ENCODE measurements around the gene MCRS1. TPM values are rescaled to one million over a fixed set of nuclear protein-coding genes. Genes with fewer than 3 reads are reported as not detected.
A peak's percentile ranks its signal among the peaks of the same experiment; 100 is the strongest.

The MCRS1 gene
- total RNA-seq, 1 experiment from 2014 or later: 66.9 TPM

- Histone ChIP-seq H2AFZ (peak within 1 kb of the TSS; percentile 27; the same call in 1 of the 2 replicates), H3F3A (ENCODE audit: insufficient read depth, low read depth) (peaks cover 22% of the 10 kb centered on the region; the same call in 1 of the 2 replicates), H3K4me1 (replicated peaks; ENCODE audit: insufficient read depth) (peaks cover 21% of the 10 kb centered on the region), H3K9me2 (ENCODE audit: insufficient read depth) (no peaks in the 10 kb centered on the region), H3K4me3 (peak within 1 kb of the TSS; percentile 50), H4K20me1 (ENCODE audit: insufficient read depth) (no peaks in the 10 kb centered on the region), H3K9me3 (ENCODE audit: insufficient read depth, low read depth) (no peaks in the 10 kb centered on the region), H3K79me2 (ENCODE audit: low read depth) (no peaks in the 10 kb centered on the region), H3K27ac (no peak within 1 kb of the TSS), H3K4me2 (peak within 1 kb of the TSS; percentile 80), H3K36me3 (ENCODE audit: low read depth) (no peaks in the 10 kb centered on the region), H3K27me3 (ENCODE audit: insufficient read depth, low read depth) (peaks cover 18% of the 10 kb centered on the region)
- peak; percentile 41 to 71 for DNase-seq
- no TSS peak for BruUV-seq (replicated peaks)
- POLR2A ChIA-PET (ENCODE audit: unreplicated experiment): no interaction called here
- CTCF ChIA-PET: interaction anchor here (0.7 kb wide), 1 partner anchor 23 kb away, joined by 3 read pairs; no protein-coding TSS in a partner anchor
- intact Hi-C loops (cut with micrococcal nuclease; ENCODE audit: unreplicated experiment): no loop called here
- TF ChIP-seq EZH2 (IDR thresholded peaks at IDR 0.05; ENCODE audit: low read depth) (no peak), CTCF (conservative IDR thresholded peaks at IDR 0.05) (no peak)
These were observed 29.2 kb downstream of the MCRS1 start, which contains the start of gene KCNH3 for GRCh38 chr12:49538510-49539403. Gene KCNH3, plus strand, starts transcription at chr12:49539030. Its CDS starts 387 bp downstream, at chr12:49539417.

GRCh38 chr12:49537752-49538509 is 30.0 kb downstream of the MCRS1 start:
- Histone ChIP-seq H3K4me3 (peak overlapping the region; percentile 50; the same call in 1 of the 2 replicates), H3K4me2 (peak overlapping the region; percentile 80), H3K27me3 (ENCODE audit: insufficient read depth, low read depth) (peaks cover 18% of the 10 kb centered on the region), H3K9me2 (ENCODE audit: insufficient read depth) (no peaks in the 10 kb centered on the region), H3K36me3 (ENCODE audit: low read depth) (no peaks in the 10 kb centered on the region), H3K79me2 (ENCODE audit: low read depth) (no peaks in the 10 kb centered on the region), H2AFZ (peak overlapping the region; percentile 27; the same call in 1 of the 2 replicates), H4K20me1 (ENCODE audit: insufficient read depth) (no peaks in the 10 kb centered on the region), H3K9me3 (ENCODE audit: insufficient read depth, low read depth) (no peaks in the 10 kb centered on the region), H3K4me1 (replicated peaks; ENCODE audit: insufficient read depth) (peaks cover 21% of the 10 kb centered on the region), H3F3A (ENCODE audit: insufficient read depth, low read depth) (peaks cover 22% of the 10 kb centered on the region; the same call in 1 of the 2 replicates), H3K27ac (no peak overlapping the region)
- ChIA-PET CTCF (interaction anchor here (0.6 to 1.0 kb wide), 2 partner anchors 181 to 430 kb away, joined by 3 to 7 read pairs; no protein-coding TSS in a partner anchor), POLR2A (ENCODE audit: unreplicated experiment) (no interaction called here)
- no TSS peak for BruUV-seq (replicated peaks)
- DNase-seq: no peak
- intact Hi-C loops (cut with micrococcal nuclease; ENCODE audit: unreplicated experiment): no loop called here
- TF ChIP-seq EZH2 (IDR thresholded peaks at IDR 0.05; ENCODE audit: low read depth): no peak
- no peak for TF ChIP-seq CTCF (conservative IDR thresholded peaks at IDR 0.05)

GRCh38 chr12:49537231-49537751 is 30.7 kb downstream of the MCRS1 start:
- Histone ChIP-seq H4K20me1 (ENCODE audit: insufficient read depth) (no peaks in the 10 kb centered on the region), H3F3A (ENCODE audit: insufficient read depth, low read depth) (peaks cover 22% of the 10 kb centered on the region; the same call in 1 of the 2 replicates), H3K4me1 (replicated peaks; ENCODE audit: insufficient read depth) (peaks cover 21% of the 10 kb centered on the region), H3K79me2 (ENCODE audit: low read depth) (no peaks in the 10 kb centered on the region), H3K36me3 (ENCODE audit: low read depth) (no peaks in the 10 kb centered on the region), H3K27ac (no peak overlapping the region), H3K4me2 (peak overlapping the region; percentile 80; the same call in 1 of the 2 replicates), H3K9me2 (ENCODE audit: insufficient read depth) (no peaks in the 10 kb centered on the region), H2AFZ (no peak overlapping the region), H3K27me3 (ENCODE audit: insufficient read depth, low read depth) (peaks cover 18% of the 10 kb centered on the region), H3K9me3 (ENCODE audit: insufficient read depth, low read depth) (no peaks in the 10 kb centered on the region), H3K4me3 (no peak overlapping the region)
- POLR2A ChIA-PET (ENCODE audit: unreplicated experiment): no interaction called here
- CTCF ChIA-PET: interaction anchor here (0.6 to 1.0 kb wide), 2 partner anchors 180 to 431 kb away, joined by 3 to 7 read pairs; no protein-coding TSS in a partner anchor
- BruUV-seq (replicated peaks): no TSS peak
- intact Hi-C loops (cut with micrococcal nuclease; ENCODE audit: unreplicated experiment): no loop called here
- TF ChIP-seq CTCF (conservative IDR thresholded peaks at IDR 0.05) (no peak), EZH2 (IDR thresholded peaks at IDR 0.05; ENCODE audit: low read depth) (no peak)
- DNase-seq: no peak

Data from PC-9 (cell line).